Neural progenitor cell (in vitro differentiated cells): ENCODE results near the gene KLF6.

ENCODE experiments used
- EZH2 ChIP-seq: fragments of 200-600 bp; sonication (generic); IDR thresholded peaks from 2 replicates; pipeline ENCODE4 v1.6.1; 2017; ENCODE audit warnings: antibody characterized with exemption, mild to moderate bottlenecking, moderate library complexity
- TF ChIP-seq, protein P1 (sequence below): fragments of 200-600 bp; sonication (generic); IDR thresholded peaks from 2 replicates; pipeline ENCODE4 v1.5.1; 2017; ENCODE audit warnings: antibody characterized with exemption, mild to moderate bottlenecking

DNA sequence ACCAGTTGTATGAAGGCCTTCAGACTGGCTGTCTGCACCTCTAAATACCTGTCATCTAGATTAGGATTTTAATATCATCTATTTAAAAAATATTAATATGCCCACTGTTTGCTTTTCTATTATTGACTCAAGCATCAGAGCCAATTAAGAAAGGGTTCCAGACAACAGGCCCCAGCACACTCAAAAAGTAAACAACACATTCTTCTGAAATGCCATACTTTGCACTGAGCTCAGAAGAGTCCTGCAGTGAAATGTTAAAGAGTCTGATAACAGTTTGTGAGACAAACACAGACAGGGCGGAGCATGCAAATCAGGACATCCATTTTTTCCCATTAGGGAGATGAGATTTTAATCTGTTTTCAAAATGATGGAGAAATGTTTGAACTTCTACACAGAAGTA, 45.9 kb upstream of the KLF6 start:
- TF ChIP-seq, protein P1, sequence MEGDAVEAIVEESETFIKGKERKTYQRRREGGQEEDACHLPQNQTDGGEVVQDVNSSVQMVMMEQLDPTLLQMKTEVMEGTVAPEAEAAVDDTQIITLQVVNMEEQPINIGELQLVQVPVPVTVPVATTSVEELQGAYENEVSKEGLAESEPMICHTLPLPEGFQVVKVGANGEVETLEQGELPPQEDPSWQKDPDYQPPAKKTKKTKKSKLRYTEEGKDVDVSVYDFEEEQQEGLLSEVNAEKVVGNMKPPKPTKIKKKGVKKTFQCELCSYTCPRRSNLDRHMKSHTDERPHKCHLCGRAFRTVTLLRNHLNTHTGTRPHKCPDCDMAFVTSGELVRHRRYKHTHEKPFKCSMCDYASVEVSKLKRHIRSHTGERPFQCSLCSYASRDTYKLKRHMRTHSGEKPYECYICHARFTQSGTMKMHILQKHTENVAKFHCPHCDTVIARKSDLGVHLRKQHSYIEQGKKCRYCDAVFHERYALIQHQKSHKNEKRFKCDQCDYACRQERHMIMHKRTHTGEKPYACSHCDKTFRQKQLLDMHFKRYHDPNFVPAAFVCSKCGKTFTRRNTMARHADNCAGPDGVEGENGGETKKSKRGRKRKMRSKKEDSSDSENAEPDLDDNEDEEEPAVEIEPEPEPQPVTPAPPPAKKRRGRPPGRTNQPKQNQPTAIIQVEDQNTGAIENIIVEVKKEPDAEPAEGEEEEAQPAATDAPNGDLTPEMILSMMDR, result no peak
- no peak for TF ChIP-seq EZH2
